ENCODE measurements around the gene REXO4.

GRCh38 chr9:133463864-133464615 is 46.2 kb upstream of the REXO4 start:
- TF ChIP-seq, protein P1, sequence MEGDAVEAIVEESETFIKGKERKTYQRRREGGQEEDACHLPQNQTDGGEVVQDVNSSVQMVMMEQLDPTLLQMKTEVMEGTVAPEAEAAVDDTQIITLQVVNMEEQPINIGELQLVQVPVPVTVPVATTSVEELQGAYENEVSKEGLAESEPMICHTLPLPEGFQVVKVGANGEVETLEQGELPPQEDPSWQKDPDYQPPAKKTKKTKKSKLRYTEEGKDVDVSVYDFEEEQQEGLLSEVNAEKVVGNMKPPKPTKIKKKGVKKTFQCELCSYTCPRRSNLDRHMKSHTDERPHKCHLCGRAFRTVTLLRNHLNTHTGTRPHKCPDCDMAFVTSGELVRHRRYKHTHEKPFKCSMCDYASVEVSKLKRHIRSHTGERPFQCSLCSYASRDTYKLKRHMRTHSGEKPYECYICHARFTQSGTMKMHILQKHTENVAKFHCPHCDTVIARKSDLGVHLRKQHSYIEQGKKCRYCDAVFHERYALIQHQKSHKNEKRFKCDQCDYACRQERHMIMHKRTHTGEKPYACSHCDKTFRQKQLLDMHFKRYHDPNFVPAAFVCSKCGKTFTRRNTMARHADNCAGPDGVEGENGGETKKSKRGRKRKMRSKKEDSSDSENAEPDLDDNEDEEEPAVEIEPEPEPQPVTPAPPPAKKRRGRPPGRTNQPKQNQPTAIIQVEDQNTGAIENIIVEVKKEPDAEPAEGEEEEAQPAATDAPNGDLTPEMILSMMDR (IDR thresholded peaks at IDR 0.05) = no peak
- TF ChIP-seq, protein P2, sequence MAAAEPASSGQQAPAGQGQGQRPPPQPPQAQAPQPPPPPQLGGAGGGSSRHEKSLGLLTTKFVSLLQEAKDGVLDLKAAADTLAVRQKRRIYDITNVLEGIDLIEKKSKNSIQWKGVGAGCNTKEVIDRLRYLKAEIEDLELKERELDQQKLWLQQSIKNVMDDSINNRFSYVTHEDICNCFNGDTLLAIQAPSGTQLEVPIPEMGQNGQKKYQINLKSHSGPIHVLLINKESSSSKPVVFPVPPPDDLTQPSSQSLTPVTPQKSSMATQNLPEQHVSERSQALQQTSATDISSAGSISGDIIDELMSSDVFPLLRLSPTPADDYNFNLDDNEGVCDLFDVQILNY (CRISPR knock-in tag; IDR thresholded peaks at IDR 0.05) = no peak
- no peak for TF ChIP-seq USF1 (CRISPR knock-in tag; IDR thresholded peaks at IDR 0.05)
- TF ChIP-seq, protein P3, sequence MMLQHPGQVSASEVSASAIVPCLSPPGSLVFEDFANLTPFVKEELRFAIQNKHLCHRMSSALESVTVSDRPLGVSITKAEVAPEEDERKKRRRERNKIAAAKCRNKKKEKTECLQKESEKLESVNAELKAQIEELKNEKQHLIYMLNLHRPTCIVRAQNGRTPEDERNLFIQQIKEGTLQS (CRISPR knock-in tag; conservative IDR thresholded peaks at IDR 0.05) = no peak
- TF ChIP-seq HMGA2 (CRISPR knock-in tag; IDR thresholded peaks at IDR 0.05) = no peak
